CD4-positive, CD25-positive, alpha-beta regulatory T cell (primary cell): ENCODE results near the gene PSEN1. TPM values are rescaled to one million over a fixed set of nuclear protein-coding genes. Genes with fewer than 3 reads are reported as not detected.
A peak's percentile ranks its signal among the peaks of the same experiment; 100 is the strongest.

Source experiments
- ATAC-seq, 2 donors: fragments of 150-1000 bp; cut with Tn5 transposase; one replicate each; pipeline ENCODE4 v1.10.0; 2021; ENCODE audit warnings: low read depth in 2 of 2, moderate number of reproducible peaks in 2 of 2, moderate library complexity in 1 of 2
- DNase-seq, 3 donors: peaks; one replicate each; pipeline versions ENCODE4 v3.0.0 to v3.0.0-alpha.2; 2012 to 2022; ENCODE audit warnings: mixed read lengths in 1 of 3
- H3K27ac ChIP-seq: one replicate; pipeline ENCODE4 v1.7.0; 2013; ENCODE audit warnings: mild to moderate bottlenecking, low read length; ENCODE audit not compliant: insufficient read depth, poor library complexity, severe bottlenecking
- H3K27me3 ChIP-seq: one replicate; pipeline ENCODE4 v1.7.0; 2013; ENCODE audit warnings: low read length; ENCODE audit not compliant: control insufficient read depth, insufficient read depth
- H3K36me3 ChIP-seq: one replicate; pipeline ENCODE4 v1.7.0; 2013; ENCODE audit warnings: mild to moderate bottlenecking, low read length, moderate library complexity; ENCODE audit not compliant: control insufficient read depth, insufficient read depth
- H3K4me1 ChIP-seq: 2 replicates; pipeline ENCODE4 v1.7.0; 2013; ENCODE audit warnings: mild to moderate bottlenecking, low read length; ENCODE audit not compliant: insufficient read depth, control insufficient read depth, poor library complexity, severe bottlenecking
- H3K4me3 ChIP-seq: one replicate; pipeline ENCODE4 v1.7.0; 2013; ENCODE audit warnings: low read depth, mild to moderate bottlenecking, low read length, moderate library complexity
- H3K9me3 ChIP-seq, 2 experiments: 1 replicate in 1 of 2; 2 replicates in 1 of 2; pipeline ENCODE4 v1.7.0; 2013; ENCODE audit warnings: low read length in 2 of 2, mild to moderate bottlenecking in 1 of 2, moderate library complexity in 1 of 2; ENCODE audit not compliant: control insufficient read depth in 2 of 2
- H3K27ac Mint-ChIP-seq, 3 donors: one replicate each; pipeline ENCODE4 v1.8.0; 2020 to 2022; ENCODE audit warnings: mild to moderate bottlenecking in 3 of 3, mixed read lengths in 3 of 3, moderate library complexity in 2 of 3
- H3K27me3 Mint-ChIP-seq: one replicate; pipeline ENCODE4 v1.8.0; 2022; ENCODE audit warnings: mild to moderate bottlenecking, mixed read lengths
- H3K36me3 Mint-ChIP-seq: one replicate; pipeline ENCODE4 v1.8.0; 2020; ENCODE audit warnings: mixed read lengths
- H3K4me1 Mint-ChIP-seq, 4 donors: one replicate each; pipeline ENCODE4 v1.8.0; 2020 to 2022; ENCODE audit warnings: mixed read lengths in 4 of 4, mild to moderate bottlenecking in 1 of 4
- H3K4me3 Mint-ChIP-seq, 4 donors: one replicate each; pipeline ENCODE4 v1.8.0; 2020 to 2022; ENCODE audit warnings: mild to moderate bottlenecking in 4 of 4, mixed read lengths in 4 of 4, moderate library complexity in 3 of 4
- H3K9me3 Mint-ChIP-seq, 7 donors: one replicate each; pipeline ENCODE4 v1.8.0; 2020 to 2022; ENCODE audit warnings: mixed read lengths in 7 of 7, mild to moderate bottlenecking in 3 of 7, moderate library complexity in 2 of 7
- polyA plus RNA-seq, 4 donors: library from polyadenylated mRNA; unstranded; fragments of 300-500 nt; fragmentation: Illumina TruSeq; gene quantifications; one replicate each; pipeline ENCODE4 v1.2.3, GENCODE V29; 2021
- total RNA-seq: library from RNA; stranded (reverse); gene quantifications from one replicate; pipeline ENCODE4 v1.2.3, GENCODE V29; 2022

PSEN1 gene
- total and polyA plus RNA-seq, 5 donors from 2014 or later, result 36.6 to 47.5 (median 44.0) TPM

DNA sequence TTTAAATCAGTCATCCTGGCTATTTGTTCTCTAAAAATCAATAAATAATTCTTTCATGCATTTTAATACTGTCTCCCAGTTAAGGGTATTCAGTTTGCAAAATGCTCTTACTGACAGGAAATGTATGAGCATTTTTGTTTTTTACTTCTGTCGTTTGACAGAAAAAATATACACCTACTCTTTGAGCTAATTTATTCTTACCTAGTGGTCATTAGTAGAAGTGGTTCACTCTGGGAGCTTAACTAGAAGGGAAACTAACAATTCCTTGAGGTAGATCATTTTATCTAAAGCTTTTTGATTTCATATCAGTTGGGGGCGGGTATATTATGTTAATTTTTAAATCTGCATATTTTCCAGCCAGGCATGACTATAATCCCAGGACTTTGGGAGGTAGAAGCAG is 67.2 kb downstream of the PSEN1 start:
- Histone ChIP-seq H3K36me3 (peaks cover 69% of the 10 kb centered on the region), H3K27ac (no peak overlapping the region), H3K4me1 (no peaks in the 10 kb centered on the region), H3K4me3 (no peak overlapping the region), H3K9me3 (no peaks in the 10 kb centered on the region), H3K27me3 (no peaks in the 10 kb centered on the region)
- H3K27me3 Mint-ChIP-seq, result no peaks in the 10 kb centered on the region
- no peak overlapping the region for H3K27ac Mint-ChIP-seq
- peaks cover 64% of the 10 kb centered on the region for H3K36me3 Mint-ChIP-seq
- peaks cover 0 to 6% (median 2%) of the 10 kb centered on the region in 4 donors for H3K4me1 Mint-ChIP-seq
- no peak overlapping the region for H3K4me3 Mint-ChIP-seq
- ATAC-seq (no peak), DNase-seq (no peak)
- no peaks in the 10 kb centered on the region for H3K9me3 Mint-ChIP-seq

DNA sequence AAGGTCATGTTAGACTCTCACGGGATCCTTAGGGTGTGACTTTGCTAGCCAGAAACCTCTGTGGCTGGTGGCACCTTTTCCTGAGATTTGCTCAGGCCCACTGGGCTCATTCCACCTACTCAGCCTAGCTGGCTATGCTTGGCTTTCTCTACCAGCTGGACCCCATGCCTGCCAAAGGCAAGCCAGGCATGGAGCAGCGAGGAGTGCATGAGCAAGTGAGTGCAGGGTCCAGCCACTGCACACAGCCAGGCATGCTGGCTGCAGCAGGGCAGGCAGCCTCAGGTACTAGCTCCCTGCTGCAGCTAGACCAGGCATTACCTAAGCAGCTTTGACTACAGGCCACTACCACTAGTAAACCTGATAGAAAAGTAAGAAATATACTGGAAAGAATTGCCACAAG is 71.3 kb downstream of the PSEN1 start:
- Histone ChIP-seq H3K36me3 (peaks cover 72% of the 10 kb centered on the region), H3K9me3 (no peaks in the 10 kb centered on the region), H3K4me3 (no peak overlapping the region), H3K27me3 (no peaks in the 10 kb centered on the region), H3K4me1 (no peaks in the 10 kb centered on the region), H3K27ac (no peak overlapping the region)
- H3K4me3 Mint-ChIP-seq, result no peak overlapping the region
- H3K36me3 Mint-ChIP-seq, result peaks cover 58% of the 10 kb centered on the region
- no peaks in the 10 kb centered on the region for H3K27me3 Mint-ChIP-seq
- no peaks in the 10 kb centered on the region for H3K9me3 Mint-ChIP-seq
- peaks cover 0 to 2% (median 0%) of the 10 kb centered on the region in 4 donors for H3K4me1 Mint-ChIP-seq
- no peak overlapping the region for H3K27ac Mint-ChIP-seq
- no peak for ATAC-seq
- DNase-seq, result no peak

DNA sequence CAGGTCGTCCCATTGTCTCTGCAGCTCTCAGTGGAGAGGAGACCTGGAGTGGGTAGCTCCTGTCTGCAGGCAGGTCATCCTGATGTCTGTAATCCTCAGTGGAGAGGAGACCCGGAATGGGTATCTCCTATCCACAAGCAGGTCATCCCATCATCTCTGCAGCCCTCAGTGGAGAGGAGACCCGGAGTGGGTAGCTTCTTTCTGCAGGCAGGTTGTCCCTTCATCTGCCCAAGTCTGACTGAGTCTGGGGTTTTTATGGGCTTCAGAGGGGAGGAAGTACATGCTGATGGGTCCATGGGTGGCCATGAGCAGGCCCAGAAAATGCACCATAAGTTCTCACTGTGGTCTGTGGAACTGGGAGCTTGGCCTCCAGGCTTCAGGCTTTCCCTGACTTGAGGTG is 72.1 kb downstream of the PSEN1 start:
- Histone ChIP-seq H3K9me3 (no peaks in the 10 kb centered on the region), H3K27ac (no peak overlapping the region), H3K4me1 (no peaks in the 10 kb centered on the region), H3K36me3 (peaks cover 74% of the 10 kb centered on the region), H3K27me3 (no peaks in the 10 kb centered on the region), H3K4me3 (no peak overlapping the region)
- Mint-ChIP-seq H3K27ac (no peak overlapping the region), H3K4me1 (peaks cover 0 to 2% (median 0%) of the 10 kb centered on the region in 4 donors), H3K27me3 (no peaks in the 10 kb centered on the region), H3K4me3 (no peak overlapping the region), H3K9me3 (no peaks in the 10 kb centered on the region), H3K36me3 (peaks cover 62% of the 10 kb centered on the region)
- ATAC-seq (no peak), DNase-seq (no peak)

DNA sequence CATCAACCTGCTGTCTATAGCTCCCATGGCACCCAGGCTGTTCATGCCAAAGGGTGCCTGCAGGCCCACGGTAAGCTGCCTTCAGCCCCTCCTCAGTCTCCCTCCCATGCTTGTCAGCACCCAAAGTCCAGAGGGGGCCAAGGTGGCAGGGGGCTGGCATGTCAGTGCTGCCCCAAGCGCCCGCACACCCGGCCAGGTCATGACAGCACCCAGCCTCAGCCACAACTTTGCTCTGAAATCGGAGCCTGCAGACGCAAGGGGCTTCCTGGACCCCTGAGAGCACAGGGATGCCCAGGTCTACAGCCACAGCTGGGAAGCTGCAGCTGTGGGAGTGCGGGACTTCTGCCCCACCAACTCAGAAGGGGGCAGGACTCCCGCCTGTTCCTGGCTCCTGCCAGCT is 72.5 kb downstream of the PSEN1 start:
- Mint-ChIP-seq H3K4me3 (no peak overlapping the region), H3K36me3 (peaks cover 59% of the 10 kb centered on the region), H3K4me1 (peaks cover 0 to 2% (median 0%) of the 10 kb centered on the region in 4 donors), H3K27me3 (no peaks in the 10 kb centered on the region), H3K27ac (no peak overlapping the region), H3K9me3 (no peaks in the 10 kb centered on the region)
- Histone ChIP-seq H3K36me3 (peaks cover 74% of the 10 kb centered on the region), H3K27ac (no peak overlapping the region), H3K4me3 (no peak overlapping the region), H3K27me3 (no peaks in the 10 kb centered on the region), H3K4me1 (no peaks in the 10 kb centered on the region), H3K9me3 (no peaks in the 10 kb centered on the region)
- ATAC-seq, result no peak
- no peak for DNase-seq

DNA sequence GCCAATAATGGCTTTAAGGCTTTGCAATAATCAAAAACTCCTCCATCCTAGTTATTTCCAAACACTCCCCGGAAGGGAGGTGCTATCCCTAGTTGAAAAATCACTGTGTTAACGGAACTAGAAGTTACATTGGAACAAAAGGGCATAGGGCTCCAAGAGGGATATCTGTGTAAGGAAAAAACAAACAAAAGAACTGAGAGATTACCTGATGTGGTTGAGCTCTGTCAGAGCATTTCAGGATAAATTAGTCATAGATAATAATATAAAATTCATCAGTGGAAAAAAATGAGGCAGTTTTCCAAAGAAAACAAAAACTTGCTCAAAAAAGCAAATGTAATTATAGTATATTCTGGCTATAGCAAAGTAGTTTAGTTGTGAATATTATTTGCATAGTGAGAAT is 73.6 kb downstream of the PSEN1 start:
- H3K9me3 Mint-ChIP-seq, result no peaks in the 10 kb centered on the region
- DNase-seq, result no peak
- Histone ChIP-seq H3K4me1 (no peaks in the 10 kb centered on the region), H3K36me3 (peaks cover 80% of the 10 kb centered on the region), H3K9me3 (no peaks in the 10 kb centered on the region), H3K4me3 (no peak overlapping the region), H3K27ac (no peak overlapping the region), H3K27me3 (no peaks in the 10 kb centered on the region)
- no peak overlapping the region for H3K27ac Mint-ChIP-seq
- peaks cover 0 to 2% (median 0%) of the 10 kb centered on the region in 4 donors for H3K4me1 Mint-ChIP-seq
- no peak overlapping the region for H3K4me3 Mint-ChIP-seq
- ATAC-seq, result no peak
- H3K27me3 Mint-ChIP-seq, result no peaks in the 10 kb centered on the region
- H3K36me3 Mint-ChIP-seq, result peaks cover 60% of the 10 kb centered on the region

DNA sequence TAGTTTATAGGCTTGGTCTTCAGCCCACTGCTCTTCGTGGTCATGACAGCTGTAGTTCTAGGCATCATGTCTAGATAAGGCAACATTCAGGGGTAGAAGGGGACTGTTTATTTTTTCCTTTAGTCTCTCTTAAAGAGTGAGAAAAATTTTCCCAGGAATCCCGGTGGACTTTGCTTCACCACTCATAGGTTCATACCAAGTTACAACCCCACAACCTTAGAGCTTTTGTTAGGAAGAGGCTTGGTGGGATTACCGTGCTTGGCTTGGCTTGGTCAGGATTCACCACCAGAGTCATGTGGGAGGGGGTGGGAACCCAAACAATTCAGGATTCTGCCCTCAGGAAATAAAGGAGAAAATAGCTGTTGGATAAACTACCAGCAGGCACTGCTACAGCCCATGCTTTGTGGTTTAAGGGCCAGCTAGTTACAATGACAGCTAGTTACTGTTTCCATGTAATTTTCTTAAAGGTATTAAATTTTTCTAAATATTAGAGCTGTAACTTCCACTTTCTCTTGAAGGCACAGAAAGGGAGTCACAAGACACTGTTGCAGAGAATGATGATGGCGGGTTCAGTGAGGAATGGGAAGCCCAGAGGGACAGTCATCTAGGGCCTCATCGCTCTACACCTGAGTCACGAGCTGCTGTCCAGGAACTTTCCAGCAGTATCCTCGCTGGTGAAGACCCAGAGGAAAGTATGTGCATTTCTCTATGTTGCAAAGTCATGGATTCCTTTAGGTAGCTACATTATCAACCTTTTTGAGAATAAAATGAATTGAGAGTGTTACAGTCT is 75.1 kb downstream of the PSEN1 start:
- H3K9me3 Mint-ChIP-seq, result no peaks in the 10 kb centered on the region
- H3K36me3 Mint-ChIP-seq, result peaks cover 47% of the 10 kb centered on the region
- H3K27ac ChIP-seq, result no peak overlapping the region
- H3K9me3 ChIP-seq, result no peaks in the 10 kb centered on the region
- H3K4me1 Mint-ChIP-seq, result peaks cover 0 to 2% (median 0%) of the 10 kb centered on the region in 4 donors
- no peaks in the 10 kb centered on the region for H3K27me3 ChIP-seq
- no peak overlapping the region for H3K4me3 ChIP-seq
- no peaks in the 10 kb centered on the region for H3K27me3 Mint-ChIP-seq
- DNase-seq, result no peak
- H3K36me3 ChIP-seq, result peaks cover 79% of the 10 kb centered on the region
- no peaks in the 10 kb centered on the region for H3K4me1 ChIP-seq
- peak overlapping the region in 1 of 3 donors; percentile 59 for H3K27ac Mint-ChIP-seq
- H3K4me3 Mint-ChIP-seq, result no peak overlapping the region
- ATAC-seq, result no peak

DNA sequence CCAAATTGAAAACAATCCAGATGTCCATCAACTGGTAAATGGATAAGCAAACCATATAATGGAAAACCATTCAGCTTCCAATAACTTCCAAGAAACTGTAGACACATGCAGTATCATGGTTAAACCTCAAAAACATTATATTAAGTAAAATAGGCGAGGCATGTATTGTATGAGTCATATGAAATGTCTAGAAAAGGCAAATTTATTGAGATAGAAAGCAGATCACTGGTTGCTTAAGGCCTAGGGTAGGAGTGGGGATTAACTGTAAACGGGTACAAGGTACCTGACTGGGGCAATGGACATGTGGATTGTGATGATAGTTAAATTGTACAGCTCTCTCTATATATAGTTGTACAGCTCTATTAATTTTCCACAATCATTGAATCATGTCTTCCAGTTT is 79.7 kb downstream of the PSEN1 start:
- DNase-seq (no peak), ATAC-seq (no peak)
- Mint-ChIP-seq H3K27me3 (no peaks in the 10 kb centered on the region), H3K36me3 (peaks cover 50% of the 10 kb centered on the region), H3K4me1 (peaks cover 0 to 7% (median 2%) of the 10 kb centered on the region in 4 donors), H3K9me3 (no peaks in the 10 kb centered on the region), H3K27ac (no peak overlapping the region), H3K4me3 (no peak overlapping the region)
- H3K27ac ChIP-seq, result no peak overlapping the region
- no peaks in the 10 kb centered on the region for H3K27me3 ChIP-seq
- H3K9me3 ChIP-seq, result no peaks in the 10 kb centered on the region
- peaks cover 84% of the 10 kb centered on the region for H3K36me3 ChIP-seq
- H3K4me3 ChIP-seq, result no peak overlapping the region
- no peaks in the 10 kb centered on the region for H3K4me1 ChIP-seq

DNA sequence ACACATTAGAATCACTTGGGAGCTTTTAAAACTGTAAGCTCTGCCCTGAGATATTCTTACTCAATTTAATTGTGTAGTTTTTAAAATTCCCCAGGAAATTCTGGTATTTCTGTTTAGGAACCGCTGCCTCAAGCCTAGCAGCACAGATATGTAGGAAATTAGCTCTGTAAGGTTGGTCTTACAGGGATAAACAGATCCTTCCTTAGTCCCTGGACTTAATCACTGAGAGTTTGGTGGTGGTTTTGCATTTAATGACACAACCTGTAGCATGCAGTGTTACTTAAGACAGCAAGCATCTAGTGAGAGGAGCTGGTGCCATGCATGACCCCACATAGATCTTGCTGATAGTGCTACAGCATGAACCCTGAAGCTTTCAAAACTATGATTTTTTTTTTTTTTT is 81.1 kb downstream of the PSEN1 start:
- Mint-ChIP-seq H3K27me3 (no peaks in the 10 kb centered on the region), H3K9me3 (no peaks in the 10 kb centered on the region), H3K4me3 (no peak overlapping the region), H3K36me3 (peaks cover 53% of the 10 kb centered on the region), H3K27ac (no peak overlapping the region), H3K4me1 (peaks cover 8 to 13% (median 11%) of the 10 kb centered on the region in 4 donors)
- H3K4me1 ChIP-seq, result no peaks in the 10 kb centered on the region
- H3K4me3 ChIP-seq, result no peak overlapping the region
- ATAC-seq, result no peak
- peaks cover 74% of the 10 kb centered on the region for H3K36me3 ChIP-seq
- no peak overlapping the region for H3K27ac ChIP-seq
- no peaks in the 10 kb centered on the region for H3K9me3 ChIP-seq
- H3K27me3 ChIP-seq, result no peaks in the 10 kb centered on the region
- no peak for DNase-seq
